OCI-LY3 (cell line): ENCODE results near the gene TRIM44.

Experiments
- CTCF ChIP-seq: fragments of 200-600, 300-600 bp; sonication (generic); IDR thresholded peaks from 2 replicates; pipeline ENCODE4 v1.5.1; 2014; ENCODE audit warnings: antibody characterized with exemption, low read length, low read depth
- EZH2phosphoT487 ChIP-seq: fragments of 200-600 bp; shearing (Covaris generic); IDR thresholded peaks from 2 replicates; pipeline ENCODE4 v1.6.1; 2018; ENCODE audit warnings: antibody characterized with exemption, mixed run types, low read depth

GRCh38 chr11:35766651-35767050, 104.1 kb downstream of the TRIM44 start:
- no peak for TF ChIP-seq CTCF
- no peak for TF ChIP-seq EZH2phosphoT487
